ENCODE measurements around the gene ZC3H7B.
"Not testable (repeated sequence)": the region's sequence is repeated elsewhere in the genome, so short reads cannot be mapped to it uniquely, and the experiment has no call there.

The ZC3H7B gene

DNA sequence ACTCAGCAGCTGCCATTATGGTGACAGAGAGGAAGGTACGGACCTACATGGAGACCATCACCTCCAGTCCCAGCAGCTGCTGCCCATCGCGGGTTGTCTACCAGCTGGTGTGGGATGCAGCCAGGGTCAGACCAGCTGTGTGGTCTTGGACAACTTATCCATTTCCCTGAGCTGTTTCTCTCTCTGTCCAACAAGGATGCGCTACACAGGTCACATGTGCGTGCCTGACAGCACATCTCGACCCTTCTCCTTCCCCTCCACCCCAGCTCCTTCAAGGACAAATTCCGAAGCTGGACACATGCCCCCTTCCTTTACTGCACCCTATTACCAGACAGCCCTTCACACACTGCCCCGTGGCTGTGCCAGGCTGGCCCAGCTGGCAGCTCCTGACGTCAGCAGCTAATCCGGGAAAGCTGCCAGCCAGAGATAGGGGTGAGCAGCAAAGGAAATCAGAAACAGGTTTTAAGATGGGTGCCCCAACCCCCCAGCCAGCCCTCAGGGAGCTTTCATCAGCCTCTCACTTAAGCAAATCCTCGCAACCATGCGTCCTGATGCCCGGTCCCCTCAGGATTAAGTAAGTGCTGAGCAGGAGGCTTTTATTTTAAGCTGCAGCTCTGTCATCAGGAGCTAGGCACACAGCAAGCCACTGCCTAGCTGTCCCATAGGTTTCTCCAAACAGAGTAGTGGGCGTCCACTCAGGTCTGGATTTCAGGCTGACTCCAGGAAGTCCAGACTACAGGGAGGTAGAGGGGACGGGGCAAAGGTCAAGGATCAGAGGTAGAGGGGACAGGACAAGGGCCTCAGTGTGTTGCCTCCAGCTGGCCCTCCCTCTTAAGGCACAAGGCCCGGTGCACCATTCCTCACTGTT, 100.7 kb downstream of the ZC3H7B start:
- peak; percentile 92 for DNase-seq (ENCODE audit: low read depth)
- TF ChIP-seq CTCF (conservative IDR thresholded peaks at IDR 0.05; ENCODE audit: low read depth, low read length): no peak
- no peak overlapping the region for H3K4me3 ChIP-seq (ENCODE audit: low read length)

- DNase-seq (ENCODE audit: low read depth); H3K4me3 ChIP-seq (ENCODE audit: low read length): not testable (repeated sequence)
Observed at GRCh38 chr22:41402851-41403250, 101.5 kb downstream of the ZC3H7B start.

GRCh38 chr22:41403532-41404318, 102.4 kb downstream of the ZC3H7B start:
- DNase-seq (ENCODE audit: low read depth): peak; percentile 97
- TF ChIP-seq CTCF (conservative IDR thresholded peaks at IDR 0.05; ENCODE audit: low read depth, low read length): peak; percentile 98
- H3K4me3 ChIP-seq (ENCODE audit: low read length): no peak overlapping the region

GRCh38 chr22:41405588-41405987, 104.3 kb downstream of the ZC3H7B start:
- DNase-seq (ENCODE audit: low read depth): no peak
- TF ChIP-seq CTCF (conservative IDR thresholded peaks at IDR 0.05; ENCODE audit: low read depth, low read length): no peak
- H3K4me3 ChIP-seq (ENCODE audit: low read length): no peak overlapping the region

- DNase-seq (ENCODE audit: low read depth): no peak
Observed at GRCh38 chr22:41406410-41406809, 105.1 kb downstream of the ZC3H7B start.

GRCh38 chr22:41407433-41407832, 106.1 kb downstream of the ZC3H7B start:
- TF ChIP-seq CTCF (conservative IDR thresholded peaks at IDR 0.05; ENCODE audit: low read depth, low read length): no peak
- H3K4me3 ChIP-seq (ENCODE audit: low read length): no peak overlapping the region
- no peak for DNase-seq (ENCODE audit: low read depth)

More at GRCh38 chr22:41406410-41406809, 105.1 kb downstream of the ZC3H7B start:
- TF ChIP-seq CTCF (conservative IDR thresholded peaks at IDR 0.05; ENCODE audit: low read depth, low read length): no peak
- no peak overlapping the region for H3K4me3 ChIP-seq (ENCODE audit: low read length)

DNA sequence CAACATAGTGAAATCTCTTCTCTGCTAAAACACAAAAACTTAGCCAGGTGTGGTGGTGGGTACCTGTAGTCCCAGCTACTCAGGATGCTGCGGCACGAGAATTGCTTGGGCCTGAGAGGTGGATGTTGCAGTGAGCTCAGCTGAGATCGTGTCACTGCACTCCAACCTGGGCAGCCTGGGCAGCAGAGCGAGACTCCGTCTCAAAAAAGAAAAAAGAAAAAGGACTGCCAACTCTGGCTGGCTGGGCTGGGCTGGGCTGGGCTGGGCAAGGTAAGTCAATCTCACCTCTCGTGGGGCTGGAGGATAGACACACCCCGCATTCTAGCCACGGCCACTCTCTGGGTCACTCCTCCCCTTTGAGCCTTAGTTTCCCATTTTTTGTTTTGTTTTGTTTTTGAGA, 107.3 kb downstream of the ZC3H7B start:
- no peak overlapping the region for H3K4me3 ChIP-seq (ENCODE audit: low read length)
- DNase-seq (ENCODE audit: low read depth): no peak
- no peak for TF ChIP-seq CTCF (conservative IDR thresholded peaks at IDR 0.05; ENCODE audit: low read depth, low read length)

All from retinal pigment epithelial cell (primary cell).